T-helper 1 cell treated with Interleukin-12 subunit alpha and Interleukin-12 subunit beta and Interleukin-4 antibody, amounts not matched to agents 30 ng/mL and 1 ng/mL, for 36 hours (primary cell): ENCODE results near the gene GSG1. TPM values are rescaled to one million over a fixed set of nuclear protein-coding genes. Genes with fewer than 3 reads are reported as not detected.
"Not testable (repeated sequence)": the region's sequence is repeated elsewhere in the genome, so short reads cannot be mapped to it uniquely, and the experiment has no call there.

Experiments used
- intact Hi-C: fragments of 100-400 bp; cut with micrococcal nuclease; formaldehyde crosslinking; loops from one replicate; pipeline ENCODE4 v1.15.1; 2024
- total RNA-seq: library from RNA; stranded (reverse); gene quantifications from 2 replicates; pipeline ENCODE4 v1.2.3, GENCODE V29; 2022

The GSG1 gene
- total RNA-seq, 1 donor from 2014 or later, result not detected

GRCh38 chr12:13093848-13094220 is 9.6 kb downstream of the GSG1 start:
- intact Hi-C loops, result no loop called here

GRCh38 chr12:13093191-13093847 is 10.1 kb downstream of the GSG1 start:
- intact Hi-C loops, result no loop called here

GRCh38 chr12:13091832-13092231 is 11.6 kb downstream of the GSG1 start:
- intact Hi-C loops, result no loop called here

- intact Hi-C loops, result no loop called here
Observed at GRCh38 chr12:13090054-13090453, 13.4 kb downstream of the GSG1 start.

- intact Hi-C loops, result no loop called here
Observed at GRCh38 chr12:13088496-13088895, 15.0 kb downstream of the GSG1 start.

GRCh38 chr12:13087766-13088165 is 15.7 kb downstream of the GSG1 start:
- intact Hi-C loops, result no loop called here

- intact Hi-C loops, result no loop called here
Observed at GRCh38 chr12:13085968-13086686, 17.3 kb downstream of the GSG1 start.

- intact Hi-C loops, result no loop called here
Observed at GRCh38 chr12:13084898-13085640, 18.4 kb downstream of the GSG1 start.

GRCh38 chr12:13083638-13084037 is 19.8 kb downstream of the GSG1 start:
- intact Hi-C loops, result not testable (repeated sequence)

DNA sequence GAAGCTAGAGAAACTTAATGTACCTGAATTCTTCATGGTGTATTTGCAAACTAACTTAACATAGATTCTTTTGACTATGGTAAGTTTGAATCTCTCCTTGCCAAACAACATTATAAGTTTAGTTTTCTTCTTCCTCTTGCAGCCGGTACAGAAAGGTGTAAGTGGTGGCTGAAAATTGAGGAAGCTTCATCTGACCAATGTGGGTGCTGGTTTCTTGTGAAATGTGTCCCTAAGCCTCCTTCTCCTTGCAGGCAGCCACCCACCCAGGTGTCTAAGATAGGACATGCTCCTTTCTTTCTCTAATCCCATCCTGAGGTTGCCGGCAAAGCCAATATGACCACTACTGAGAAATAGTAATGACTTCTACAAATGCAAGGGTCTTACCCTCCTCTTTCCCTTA is 20.6 kb downstream of the GSG1 start:
- intact Hi-C loops, result no loop called here

- intact Hi-C loops, result no loop called here
Observed at GRCh38 chr12:13080266-13080665, 23.2 kb downstream of the GSG1 start.

DNA sequence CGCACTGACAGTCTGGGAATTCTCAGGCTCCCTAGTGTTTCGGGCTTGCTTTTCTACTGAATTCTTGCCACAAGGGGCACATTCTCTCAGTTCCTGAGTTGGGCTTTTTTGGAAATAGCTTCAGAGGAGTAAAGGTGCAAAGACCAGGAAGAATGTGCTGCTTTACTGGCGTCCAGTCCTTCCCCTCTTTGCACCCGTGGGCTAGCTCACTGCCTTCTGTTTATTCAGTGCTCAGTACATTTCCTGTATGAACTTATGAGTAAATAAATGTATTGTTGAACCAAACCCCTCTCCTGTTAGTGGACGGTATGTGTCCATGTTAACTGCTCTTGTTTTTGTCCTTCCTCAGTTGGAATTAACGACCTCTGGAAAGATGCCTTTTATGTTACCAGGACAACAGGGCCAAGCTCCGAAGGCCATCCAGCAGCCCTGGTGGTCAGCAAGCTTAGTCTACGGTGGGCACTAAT is 24.0 kb downstream of the GSG1 start:
- intact Hi-C loops, result loop anchor here (10.0 kb wide), 1 partner anchor 475 kb away; no protein-coding TSS in a partner anchor

- intact Hi-C loops, result loop anchor here (10.0 kb wide), 1 partner anchor 479 kb away; no protein-coding TSS in a partner anchor
Observed at GRCh38 chr12:13075786-13076570, 27.5 kb downstream of the GSG1 start.

DNA sequence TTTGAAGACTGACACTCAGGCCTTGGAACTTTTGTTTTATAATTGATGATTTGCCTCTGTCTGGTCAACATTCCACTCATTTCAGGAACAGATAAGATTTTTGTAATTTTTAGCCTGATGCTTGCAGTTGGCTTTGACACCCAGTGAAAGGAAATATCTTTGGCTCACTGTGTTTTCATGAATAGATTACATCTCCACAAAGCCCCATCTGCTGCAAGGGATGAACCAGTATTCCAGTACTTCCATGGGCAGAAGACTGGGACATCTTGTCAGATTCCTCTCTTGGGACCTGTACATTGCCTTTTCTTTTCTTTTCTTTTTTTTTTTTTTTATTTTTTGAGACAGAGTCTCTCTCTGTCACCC is 28.4 kb downstream of the GSG1 start:
- intact Hi-C loops, result loop anchor here (10.0 kb wide), 1 partner anchor 480 kb away; no protein-coding TSS in a partner anchor

DNA sequence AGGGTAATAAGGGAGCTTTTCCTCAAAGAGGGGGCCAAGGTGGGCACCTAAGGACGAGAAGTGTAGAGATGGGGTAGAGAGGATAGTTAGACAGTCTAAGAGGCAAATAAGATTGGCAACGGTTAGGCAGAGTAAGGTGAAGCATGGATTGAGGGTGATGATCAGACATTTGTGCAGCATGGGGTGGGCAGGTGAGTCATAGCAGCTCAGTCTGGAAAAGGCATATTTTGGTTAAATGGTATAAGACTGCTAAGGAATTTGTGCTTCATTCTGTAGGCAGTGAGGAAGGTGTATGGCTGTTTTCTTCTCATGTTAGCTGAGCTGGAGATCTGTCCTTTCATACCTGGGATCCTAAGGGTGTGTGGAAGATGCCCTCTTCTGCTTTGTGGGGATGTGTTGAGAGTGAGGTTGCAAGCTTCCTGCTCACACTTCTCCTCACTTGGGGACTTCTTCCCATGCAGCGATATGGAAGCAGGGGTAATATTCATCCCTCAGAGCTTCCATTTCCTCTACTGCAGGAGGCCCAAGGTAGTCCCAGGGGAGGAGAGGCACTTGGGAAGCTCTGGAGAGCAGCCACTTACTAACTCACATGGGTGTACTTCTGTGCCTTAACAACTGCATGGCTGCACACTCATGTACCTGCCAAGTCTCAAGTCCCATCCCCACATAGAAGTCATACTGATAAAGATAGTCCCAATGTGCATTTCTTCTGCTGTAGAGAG is 28.9 kb downstream of the GSG1 start:
- intact Hi-C loops, result loop anchor here (10.0 kb wide), 1 partner anchor 480 kb away; no protein-coding TSS in a partner anchor

GRCh38 chr12:13073173-13073572 is 30.3 kb downstream of the GSG1 start:
- intact Hi-C loops, result loop anchor here (10.0 kb wide), 1 partner anchor 482 kb away; no protein-coding TSS in a partner anchor

GRCh38 chr12:13071305-13072280 is 31.9 kb downstream of the GSG1 start:
- intact Hi-C loops, result loop anchor here (10.0 kb wide), 1 partner anchor 483 kb away; no protein-coding TSS in a partner anchor

GRCh38 chr12:13069380-13069779 is 34.1 kb downstream of the GSG1 start:
- intact Hi-C loops, result no loop called here

DNA sequence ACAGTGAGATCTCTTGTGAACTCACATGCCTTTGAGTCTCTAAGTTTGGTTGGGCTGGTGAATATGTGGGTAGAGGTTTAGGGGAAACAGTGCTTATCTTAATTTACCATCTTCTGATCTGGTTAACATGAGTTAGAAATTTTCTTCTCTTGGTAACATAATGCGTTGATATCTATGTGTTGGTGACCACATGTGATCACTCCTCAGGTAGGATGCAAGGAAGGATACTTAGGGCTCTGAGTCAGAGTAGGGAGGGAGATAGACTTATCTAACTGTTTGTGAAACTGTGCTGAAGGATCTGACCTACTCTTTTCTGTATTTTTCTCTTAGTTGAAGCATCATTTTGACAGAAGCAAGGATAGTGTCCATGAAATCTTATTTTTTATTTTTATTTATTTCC is 36.1 kb downstream of the GSG1 start:
- intact Hi-C loops, result no loop called here
